HG03039 (cell line): ENCODE measurements around the gene GALNT9.
"Not testable (repeated sequence)": the region's sequence is repeated elsewhere in the genome, so short reads cannot be mapped to it uniquely, and the experiment has no call there.

Experiments used
- ATAC-seq: cut with Tn5 transposase; IDR thresholded peaks from one replicate; pipeline ENCODE4 v1.9.1; 2021; ENCODE audit warnings: mild to moderate bottlenecking, moderate library complexity; ENCODE audit not compliant: unreplicated experiment

The GALNT9 gene

GRCh38 chr12:132295561-132295960, 33.8 kb downstream of the GALNT9 start:
- ATAC-seq: not testable (repeated sequence)

GRCh38 chr12:132295101-132295526, 34.3 kb downstream of the GALNT9 start:
- ATAC-seq: no peak

GRCh38 chr12:132294121-132295034, 35.0 kb downstream of the GALNT9 start:
- ATAC-seq: no peak

GRCh38 chr12:132292328-132293319, 36.8 kb downstream of the GALNT9 start:
- ATAC-seq: no peak

- ATAC-seq: no peak
Observed at GRCh38 chr12:132291402-132292175, 37.8 kb downstream of the GALNT9 start.

GRCh38 chr12:132290203-132290540, 39.2 kb downstream of the GALNT9 start:
- ATAC-seq: no peak

GRCh38 chr12:132289356-132290202, 39.8 kb downstream of the GALNT9 start:
- ATAC-seq: no peak

GRCh38 chr12:132288516-132289215, 40.7 kb downstream of the GALNT9 start:
- ATAC-seq: no peak

- ATAC-seq: no peak
Observed at GRCh38 chr12:132287391-132288238, 41.8 kb downstream of the GALNT9 start.

- ATAC-seq: no peak
Observed at GRCh38 chr12:132286912-132287311, 42.5 kb downstream of the GALNT9 start.

- ATAC-seq: no peak
Observed at GRCh38 chr12:132285991-132286681, 43.3 kb downstream of the GALNT9 start.

GRCh38 chr12:132284827-132285741, 44.3 kb downstream of the GALNT9 start:
- no peak for ATAC-seq

- no peak for ATAC-seq
Observed at GRCh38 chr12:132284071-132284826, 45.1 kb downstream of the GALNT9 start.

- ATAC-seq: no peak
Observed at GRCh38 chr12:132282950-132283771, 46.2 kb downstream of the GALNT9 start.
